Measurements from ENCODE around the gene SOX8.

DNA sequence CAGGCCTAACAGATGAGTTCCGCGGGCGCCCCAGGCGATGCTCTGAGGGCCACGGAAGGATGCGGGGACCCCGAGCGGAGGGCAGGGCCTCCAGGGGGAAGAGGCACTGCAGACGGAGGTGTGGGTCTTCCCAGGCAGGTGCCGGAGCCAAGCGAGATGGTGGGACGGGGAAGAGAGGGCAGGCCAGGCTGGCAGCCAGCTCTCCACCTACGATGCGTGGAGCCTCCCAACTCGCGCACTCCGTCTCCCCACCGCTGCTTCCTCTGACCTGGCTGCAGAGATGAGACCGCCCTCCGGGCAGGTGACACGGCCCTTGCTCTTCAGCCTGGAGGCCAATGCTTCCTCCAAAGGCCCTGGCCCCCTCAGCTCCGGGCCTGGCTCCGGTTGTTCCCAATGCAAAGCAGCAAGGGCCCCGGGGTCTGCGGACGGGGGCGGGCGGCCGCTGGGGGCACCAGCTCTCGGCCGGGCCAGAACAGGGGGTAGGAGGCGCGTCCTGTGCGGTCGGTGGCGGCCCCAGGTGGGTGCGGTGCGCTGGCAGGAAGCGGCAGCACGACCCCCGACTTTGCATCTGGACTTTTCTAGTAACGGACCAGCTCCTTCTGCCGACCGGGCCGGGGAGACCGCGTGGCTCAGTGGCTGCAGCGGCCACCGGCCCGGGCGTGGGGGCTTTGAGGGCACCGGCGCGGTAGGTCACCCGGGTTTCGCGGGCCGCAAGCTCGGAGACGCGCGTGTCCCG lies 1.5 kb upstream of the SOX8 start:
- TF ChIP-seq, protein P1, sequence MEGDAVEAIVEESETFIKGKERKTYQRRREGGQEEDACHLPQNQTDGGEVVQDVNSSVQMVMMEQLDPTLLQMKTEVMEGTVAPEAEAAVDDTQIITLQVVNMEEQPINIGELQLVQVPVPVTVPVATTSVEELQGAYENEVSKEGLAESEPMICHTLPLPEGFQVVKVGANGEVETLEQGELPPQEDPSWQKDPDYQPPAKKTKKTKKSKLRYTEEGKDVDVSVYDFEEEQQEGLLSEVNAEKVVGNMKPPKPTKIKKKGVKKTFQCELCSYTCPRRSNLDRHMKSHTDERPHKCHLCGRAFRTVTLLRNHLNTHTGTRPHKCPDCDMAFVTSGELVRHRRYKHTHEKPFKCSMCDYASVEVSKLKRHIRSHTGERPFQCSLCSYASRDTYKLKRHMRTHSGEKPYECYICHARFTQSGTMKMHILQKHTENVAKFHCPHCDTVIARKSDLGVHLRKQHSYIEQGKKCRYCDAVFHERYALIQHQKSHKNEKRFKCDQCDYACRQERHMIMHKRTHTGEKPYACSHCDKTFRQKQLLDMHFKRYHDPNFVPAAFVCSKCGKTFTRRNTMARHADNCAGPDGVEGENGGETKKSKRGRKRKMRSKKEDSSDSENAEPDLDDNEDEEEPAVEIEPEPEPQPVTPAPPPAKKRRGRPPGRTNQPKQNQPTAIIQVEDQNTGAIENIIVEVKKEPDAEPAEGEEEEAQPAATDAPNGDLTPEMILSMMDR (IDR thresholded peaks at IDR 0.05; ENCODE audit: poor library complexity, severe bottlenecking): no peak
- TF ChIP-seq RAD21 (conservative IDR thresholded peaks at IDR 0.05): no peak
- no peak for TF ChIP-seq MXI1 (conservative IDR thresholded peaks at IDR 0.05; ENCODE audit: poor library complexity, severe bottlenecking)
- no peak for TF ChIP-seq TAF1 (IDR thresholded peaks at IDR 0.05; ENCODE audit: low read depth)
- no peak for TF ChIP-seq EP300 (conservative IDR thresholded peaks at IDR 0.05; ENCODE audit: poor library complexity, severe bottlenecking)
- TF ChIP-seq POLR2AphosphoS5 (IDR thresholded peaks at IDR 0.05): no peak
- no peak for TF ChIP-seq EZH2 (IDR thresholded peaks at IDR 0.05; ENCODE audit: borderline replicate concordance, insufficient read depth, low read length, poor library complexity, severe bottlenecking)
- TF ChIP-seq, protein P2, sequence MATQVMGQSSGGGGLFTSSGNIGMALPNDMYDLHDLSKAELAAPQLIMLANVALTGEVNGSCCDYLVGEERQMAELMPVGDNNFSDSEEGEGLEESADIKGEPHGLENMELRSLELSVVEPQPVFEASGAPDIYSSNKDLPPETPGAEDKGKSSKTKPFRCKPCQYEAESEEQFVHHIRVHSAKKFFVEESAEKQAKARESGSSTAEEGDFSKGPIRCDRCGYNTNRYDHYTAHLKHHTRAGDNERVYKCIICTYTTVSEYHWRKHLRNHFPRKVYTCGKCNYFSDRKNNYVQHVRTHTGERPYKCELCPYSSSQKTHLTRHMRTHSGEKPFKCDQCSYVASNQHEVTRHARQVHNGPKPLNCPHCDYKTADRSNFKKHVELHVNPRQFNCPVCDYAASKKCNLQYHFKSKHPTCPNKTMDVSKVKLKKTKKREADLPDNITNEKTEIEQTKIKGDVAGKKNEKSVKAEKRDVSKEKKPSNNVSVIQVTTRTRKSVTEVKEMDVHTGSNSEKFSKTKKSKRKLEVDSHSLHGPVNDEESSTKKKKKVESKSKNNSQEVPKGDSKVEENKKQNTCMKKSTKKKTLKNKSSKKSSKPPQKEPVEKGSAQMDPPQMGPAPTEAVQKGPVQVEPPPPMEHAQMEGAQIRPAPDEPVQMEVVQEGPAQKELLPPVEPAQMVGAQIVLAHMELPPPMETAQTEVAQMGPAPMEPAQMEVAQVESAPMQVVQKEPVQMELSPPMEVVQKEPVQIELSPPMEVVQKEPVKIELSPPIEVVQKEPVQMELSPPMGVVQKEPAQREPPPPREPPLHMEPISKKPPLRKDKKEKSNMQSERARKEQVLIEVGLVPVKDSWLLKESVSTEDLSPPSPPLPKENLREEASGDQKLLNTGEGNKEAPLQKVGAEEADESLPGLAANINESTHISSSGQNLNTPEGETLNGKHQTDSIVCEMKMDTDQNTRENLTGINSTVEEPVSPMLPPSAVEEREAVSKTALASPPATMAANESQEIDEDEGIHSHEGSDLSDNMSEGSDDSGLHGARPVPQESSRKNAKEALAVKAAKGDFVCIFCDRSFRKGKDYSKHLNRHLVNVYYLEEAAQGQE (IDR thresholded peaks at IDR 0.05; ENCODE audit: borderline replicate concordance): no peak

Measured in neural cell (in vitro differentiated cells).